ENCODE data around the gene DSCAML1. TPM values are rescaled to one million over a fixed set of nuclear protein-coding genes. Genes with fewer than 3 reads are reported as not detected.

DSCAML1 gene
- total and polyA plus RNA-seq, 10 of the 15 experiments (the other 5 are each of a cell fraction or from before 2014, with no cell fraction given), result 0.03 to 0.18 (median 0.06) TPM; not detected in 1

- Histone ChIP-seq H3K79me2 (ENCODE audit: control insufficient read depth, insufficient read depth, low read length) (no peaks in the 10 kb centered on the region), H3K27ac (ENCODE audit: control insufficient read depth, insufficient read depth) (no peak overlapping the region), H3K36me3 (ENCODE audit: control insufficient read depth in 2 of 2, insufficient read depth in 2 of 2, low read length in 1 of 2) (no peaks in the 10 kb centered on the region), H3K9ac (ENCODE audit: control insufficient read depth, insufficient read depth, low read length) (no peak overlapping the region), H3K4me3 (no peak overlapping the region), H3K27me3 (replicated peaks in 1 of 2; ENCODE audit: control insufficient read depth in 2 of 2, insufficient read depth in 2 of 2, low read length in 1 of 2) (peaks cover 0 to under 1% of the 10 kb centered on the region in 2 experiments; a peak in 2 of 4 replicates), H4K20me1 (ENCODE audit: control insufficient read depth, insufficient read depth) (no peaks in the 10 kb centered on the region), H3K9me3 (replicated peaks; ENCODE audit: control insufficient read depth, insufficient read depth, low read length) (no peaks in the 10 kb centered on the region), H3K4me2 (ENCODE audit: control insufficient read depth, insufficient read depth) (no peak overlapping the region), H2AFZ (ENCODE audit: control insufficient read depth, low read depth, low read length) (no peak overlapping the region), H3K4me1 (ENCODE audit: control insufficient read depth, insufficient read depth, low read length) (no peaks in the 10 kb centered on the region)
- ATAC-seq (no peak), FAIRE-seq (no peak), DNase-seq (ENCODE audit: low read depth, low spot score) (no peak)
- SMC1A ChIA-PET (ENCODE audit: uncharacterized antibody, unreplicated experiment), result interaction anchor here (0.9 kb wide), 1 partner anchor 76 kb away, joined by 3 read pairs; no protein-coding TSS in a partner anchor
- RAD21 ChIA-PET (ENCODE audit: unreplicated experiment), result no interaction called here
- CTCF ChIA-PET, result no interaction called here
- in situ Hi-C loops (cut with MboI), result no loop called here
- BruUV-seq (replicated peaks), result no TSS peak
- 2% methylated on average over 5 of the region's 5 CpGs for WGBS (ENCODE audit: insufficient coverage, insufficient replicate concordance, low lambda C conversion rate, missing lambda C conversion rate)
- intact Hi-C loops (cut with micrococcal nuclease; ENCODE audit: unreplicated experiment), result no loop called here
- POLR2A ChIA-PET, result no interaction called here
- no peak for TF ChIP-seq PAX8 (IDR thresholded peaks at IDR 0.05)
- no peak for TF ChIP-seq STAT3 (IDR thresholded peaks at IDR 0.05; ENCODE audit: low read depth, low read length)
- no peak for TF ChIP-seq NR2C1 (IDR thresholded peaks at IDR 0.05)
- no peak for TF ChIP-seq JUND (IDR thresholded peaks at IDR 0.05; ENCODE audit: low read depth, low read length)
- no peak for TF ChIP-seq POLR2AphosphoS2 (IDR thresholded peaks at IDR 0.05; ENCODE audit: low read depth, low read length)
- no peak for TF ChIP-seq CBX3 (IDR thresholded peaks at IDR 0.05; ENCODE audit: borderline replicate concordance, low read depth)
- no peak for TF ChIP-seq KLF5 (IDR thresholded peaks at IDR 0.05; ENCODE audit: partially characterized antibody)
- TF ChIP-seq RELB (IDR thresholded peaks at IDR 0.05; ENCODE audit: low read depth), result no peak
- no peak for TF ChIP-seq EZH2 (IDR thresholded peaks at IDR 0.05; ENCODE audit: borderline replicate concordance, control insufficient read depth, low read depth, low read length)
- no peak for TF ChIP-seq TBL1XR1 (IDR thresholded peaks at IDR 0.05; ENCODE audit: low read depth, low read length)
- TF ChIP-seq RBBP5 (conservative IDR thresholded peaks at IDR 0.05), result no peak
- no peak for TF ChIP-seq USF1 (IDR thresholded peaks at IDR 0.05; ENCODE audit: borderline replicate concordance, extremely low read length, insufficient read depth, low read depth, low read length)
- no peak for TF ChIP-seq POU2F2 (IDR thresholded peaks at IDR 0.05; ENCODE audit: borderline replicate concordance, low read depth, low read length)
- TF ChIP-seq BRCA1 (IDR thresholded peaks at IDR 0.05; ENCODE audit: low read depth, low read length), result no peak
- TF ChIP-seq SPI1 (IDR thresholded peaks at IDR 0.05; ENCODE audit: borderline replicate concordance, insufficient read depth, low read depth, low read length), result no peak
- TF ChIP-seq BCLAF1 (IDR thresholded peaks at IDR 0.05), result no peak
- TF ChIP-seq NFYB (IDR thresholded peaks at IDR 0.05; ENCODE audit: insufficient read depth, low read depth, low read length), result no peak
These were observed 62.4 kb downstream of the DSCAML1 start for GRCh38 chr11:117734601-117735024.

Data from GM12878 (cell line).